Stimulated activated naive CD8-positive, alpha-beta T cell treated with anti-CD3 and anti-CD28 coated beads, Interleukin-15, amount 100 ng/mL, for 72 hours (primary cell): ENCODE results near the gene ALDH1L1.
"Not testable (repeated sequence)": the region's sequence is repeated elsewhere in the genome, so short reads cannot be mapped to it uniquely, and the experiment has no call there.

Experiments
- ATAC-seq: fragments of 150-1000 bp; cut with Tn5 transposase; 2 replicates; pipeline ENCODE4 v1.10.0; 2021; ENCODE audit warnings: mild to moderate bottlenecking, moderate library complexity
- DNase-seq, 2 donors: peaks; one replicate each; pipeline ENCODE4 v3.0.0; 2021 to 2022
- H3K27ac Mint-ChIP-seq, 2 donors: one replicate each; pipeline ENCODE4 v1.8.0; 2022; ENCODE audit warnings: mild to moderate bottlenecking in 2 of 2, mixed read lengths in 2 of 2, moderate library complexity in 2 of 2
- H3K27me3 Mint-ChIP-seq: one replicate; pipeline ENCODE4 v1.8.0; 2022; ENCODE audit warnings: mixed read lengths
- H3K4me1 Mint-ChIP-seq: one replicate; pipeline ENCODE4 v1.8.0; 2022; ENCODE audit warnings: mild to moderate bottlenecking, mixed read lengths
- H3K4me3 Mint-ChIP-seq, 2 donors: one replicate each; pipeline ENCODE4 v1.8.0; 2022; ENCODE audit warnings: mild to moderate bottlenecking in 2 of 2, mixed read lengths in 2 of 2, moderate library complexity in 1 of 2
- H3K9me3 Mint-ChIP-seq, 2 donors: one replicate each; pipeline ENCODE4 v1.8.0; 2022; ENCODE audit warnings: mixed read lengths in 2 of 2

Gene ALDH1L1

DNA sequence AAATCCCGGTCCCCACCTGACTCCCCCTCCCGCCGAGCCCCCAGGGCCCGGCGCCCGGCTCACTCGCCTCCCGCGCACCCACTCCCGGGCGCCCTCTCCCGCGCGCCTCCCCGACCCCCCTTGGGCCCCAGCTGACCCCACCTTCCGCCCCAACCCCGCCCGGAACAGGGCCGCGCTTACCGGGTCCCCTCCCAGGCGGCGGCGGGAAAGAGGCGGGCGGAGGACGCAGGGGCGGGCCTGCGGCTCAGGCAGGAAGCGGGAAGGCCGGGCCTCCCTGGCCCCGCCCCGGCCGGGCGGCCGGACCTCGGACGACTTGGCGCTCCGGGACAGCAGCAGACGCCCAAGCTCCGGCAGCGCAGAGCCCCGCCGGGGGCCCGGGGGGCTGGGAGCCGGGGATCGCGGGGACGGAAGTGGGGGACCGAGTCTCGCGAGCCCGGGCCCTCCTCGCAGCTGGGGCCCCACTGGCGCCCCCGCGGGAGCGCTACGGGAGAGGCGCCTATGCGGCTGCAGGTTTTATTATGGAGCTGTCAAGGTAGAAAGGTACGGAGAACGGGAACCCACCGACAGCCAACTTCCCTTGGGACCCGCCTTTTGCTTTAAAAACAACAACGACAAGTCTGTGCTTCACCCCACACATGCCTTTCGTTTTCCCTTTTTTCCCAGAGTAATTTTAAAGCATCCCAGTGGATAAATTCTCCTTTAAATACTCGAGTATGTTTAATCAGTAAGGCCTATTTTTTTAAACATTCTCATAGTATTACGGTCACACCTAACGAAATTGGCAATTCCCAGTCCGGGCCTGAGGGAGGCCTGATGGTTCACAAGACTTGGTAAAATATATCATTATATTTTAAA, 96.2 kb downstream of the ALDH1L1 start, which contains the start of gene SLC41A3:
Gene SLC41A3 (minus strand): TSS at position 212 of the 855 bp plus-strand sequence. CDS start 15,905 bp downstream, outside the sequence.
- H3K27ac Mint-ChIP-seq: peak within 1 kb of the TSS; percentile 94 to 97
- H3K27me3 Mint-ChIP-seq: no peaks in the 10 kb centered on the region
- H3K4me1 Mint-ChIP-seq: peaks cover 27% of the 10 kb centered on the region
- DNase-seq (peak; percentile 86 to 89), ATAC-seq (peak; percentile 89)
- no peaks in the 10 kb centered on the region for H3K9me3 Mint-ChIP-seq
- H3K4me3 Mint-ChIP-seq: peak within 1 kb of the TSS; percentile 87 to 99

DNA sequence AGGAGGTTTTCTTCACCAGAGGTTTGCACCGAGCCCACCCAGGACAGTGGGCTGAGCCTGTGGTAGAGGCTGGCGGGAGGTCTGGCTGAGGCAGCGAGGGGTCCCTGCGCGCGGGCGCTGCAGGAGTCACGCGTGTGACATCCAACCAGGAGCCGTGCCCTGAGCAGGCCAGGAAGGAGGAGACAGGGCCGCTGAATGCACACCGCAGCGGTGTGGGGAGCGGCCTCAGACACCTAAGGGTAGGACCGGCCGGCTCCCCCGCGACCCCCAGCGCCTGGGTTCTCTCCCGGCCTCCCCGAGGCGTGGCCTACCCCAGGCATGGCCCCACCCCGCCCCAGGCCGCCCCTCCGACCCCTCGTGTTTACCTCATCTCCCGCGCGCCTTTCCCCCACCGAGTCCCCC, 96.9 kb downstream of the ALDH1L1 start:
- Mint-ChIP-seq H3K27me3 (no peaks in the 10 kb centered on the region), H3K4me1 (peaks cover 27% of the 10 kb centered on the region), H3K27ac (peak overlapping the region; percentile 94 to 97), H3K9me3 (no peaks in the 10 kb centered on the region), H3K4me3 (peak overlapping the region; percentile 87 to 99)
- DNase-seq (peak; percentile 53 to 61), ATAC-seq (peak; percentile 73)

DNA sequence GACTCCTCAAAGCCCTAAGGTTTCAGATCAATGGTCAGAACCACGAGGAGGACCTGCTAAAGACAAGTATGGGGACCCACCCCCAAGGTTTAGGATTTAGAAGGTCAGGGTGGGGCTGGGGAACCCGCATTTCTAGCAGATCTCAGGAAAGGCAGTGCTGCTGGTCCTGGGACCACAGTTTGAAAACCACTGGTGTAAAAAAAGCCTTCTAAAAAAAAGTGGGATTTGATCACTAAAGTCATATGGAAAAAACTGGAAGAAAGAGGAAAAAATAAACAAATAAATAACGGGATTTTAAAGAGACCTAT, 97.3 kb downstream of the ALDH1L1 start:
- DNase-seq (no peak), ATAC-seq (no peak)
- no peaks in the 10 kb centered on the region for H3K9me3 Mint-ChIP-seq
- no peaks in the 10 kb centered on the region for H3K27me3 Mint-ChIP-seq
- H3K27ac Mint-ChIP-seq: peak overlapping the region; percentile 94 to 97
- peak overlapping the region; percentile 87 to 99 for H3K4me3 Mint-ChIP-seq
- peaks cover 27% of the 10 kb centered on the region for H3K4me1 Mint-ChIP-seq

DNA sequence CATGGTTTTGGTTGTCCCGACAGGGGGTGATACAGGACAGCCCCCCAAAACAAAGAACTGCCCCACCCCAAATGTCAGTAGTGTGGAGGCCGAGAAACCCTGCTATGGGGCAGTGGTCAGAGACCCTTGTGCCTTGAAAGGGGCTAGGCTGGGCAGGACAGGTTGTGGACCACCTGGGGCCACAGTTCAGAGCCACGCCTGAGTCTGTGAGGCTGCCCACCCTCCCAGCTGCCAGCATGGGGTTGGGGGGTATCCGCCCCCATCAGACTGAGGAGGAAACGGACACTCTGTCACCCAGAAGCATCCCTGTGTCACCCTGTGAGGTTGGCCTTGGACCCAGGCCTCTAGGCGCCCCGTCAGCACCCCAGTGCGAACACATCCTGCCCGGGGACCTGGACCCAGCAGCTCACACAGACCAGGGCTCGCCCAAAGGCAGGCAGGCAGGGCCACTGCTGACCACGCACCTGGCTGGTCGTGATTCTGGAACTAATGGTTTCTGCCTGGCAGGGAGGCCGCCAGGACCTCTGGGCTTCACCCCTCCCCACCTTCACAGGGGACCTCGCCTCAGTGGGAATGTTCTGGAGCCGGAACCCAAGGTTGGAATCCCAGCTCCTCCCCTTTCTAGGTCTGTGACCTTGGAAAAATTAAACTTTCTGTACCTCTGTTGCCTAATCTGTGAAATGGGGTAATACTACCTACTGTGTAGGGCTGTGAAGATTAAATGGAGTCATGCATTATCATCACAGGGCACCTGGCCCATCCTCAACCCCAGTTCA, 97.8 kb downstream of the ALDH1L1 start:
- Mint-ChIP-seq H3K4me1 (peaks cover 27% of the 10 kb centered on the region), H3K9me3 (no peaks in the 10 kb centered on the region), H3K4me3 (peak overlapping the region; percentile 87 to 99), H3K27me3 (no peaks in the 10 kb centered on the region), H3K27ac (peak overlapping the region; percentile 94 to 97)
- DNase-seq: no peak
- ATAC-seq: no peak

GRCh38 chr3:126081618-126082361, 98.6 kb downstream of the ALDH1L1 start:
- no peak overlapping the region for H3K27ac Mint-ChIP-seq
- H3K4me1 Mint-ChIP-seq: peaks cover 27% of the 10 kb centered on the region
- H3K27me3 Mint-ChIP-seq: no peaks in the 10 kb centered on the region
- peak overlapping the region in 1 of 2 donors; percentile 9 for H3K4me3 Mint-ChIP-seq
- ATAC-seq: no peak
- peak in 1 of 2 donors; percentile 10 for DNase-seq
- no peaks in the 10 kb centered on the region for H3K9me3 Mint-ChIP-seq

- Mint-ChIP-seq H3K4me1 (peaks cover 23% of the 10 kb centered on the region), H3K27me3 (no peaks in the 10 kb centered on the region), H3K4me3 (no peak overlapping the region), H3K27ac (no peak overlapping the region), H3K9me3 (no peaks in the 10 kb centered on the region)
- no peak for ATAC-seq
- DNase-seq: no peak
Measured at GRCh38 chr3:126080970-126081369, 99.4 kb downstream of the ALDH1L1 start.

- Mint-ChIP-seq H3K27ac (no peak overlapping the region), H3K4me3 (no peak overlapping the region)
Measured at GRCh38 chr3:126078866-126079265, 101.5 kb downstream of the ALDH1L1 start.

DNA sequence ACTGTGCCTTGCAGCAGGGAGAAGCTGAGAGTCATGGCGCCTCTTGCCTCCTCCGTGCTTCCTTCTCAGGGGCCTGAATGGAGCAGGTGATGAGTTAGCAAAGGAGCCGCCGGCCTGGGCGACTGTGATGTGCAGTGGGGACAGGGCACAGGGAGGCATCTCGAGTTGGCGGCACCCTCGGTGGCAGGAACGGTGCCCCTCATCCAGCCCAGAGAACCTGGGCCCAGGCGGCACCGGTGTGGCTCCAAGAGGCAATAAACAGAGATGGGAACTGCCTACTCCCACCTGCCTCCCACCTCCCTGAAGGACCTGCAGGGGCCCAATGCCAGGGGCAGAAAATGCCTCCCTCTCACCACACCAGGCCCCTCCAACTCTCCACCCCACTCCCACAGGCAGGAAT, 102.6 kb downstream of the ALDH1L1 start:
- ATAC-seq: no peak
- H3K27me3 Mint-ChIP-seq: no peaks in the 10 kb centered on the region
- no peak for DNase-seq
- H3K4me3 Mint-ChIP-seq: no peak overlapping the region
- H3K4me1 Mint-ChIP-seq: peaks cover 2% of the 10 kb centered on the region
- peaks cover 5 to 8% of the 10 kb centered on the region in 2 donors for H3K9me3 Mint-ChIP-seq
- H3K27ac Mint-ChIP-seq: peak overlapping the region in 1 of 2 donors; percentile 66

More at GRCh38 chr3:126078866-126079265, 101.5 kb downstream of the ALDH1L1 start:
- H3K27me3 Mint-ChIP-seq: no peaks in the 10 kb centered on the region
- ATAC-seq (no peak), DNase-seq (no peak)
- peaks cover 0 to 4% of the 10 kb centered on the region in 2 donors for H3K9me3 Mint-ChIP-seq
- peaks cover 9% of the 10 kb centered on the region for H3K4me1 Mint-ChIP-seq

DNA sequence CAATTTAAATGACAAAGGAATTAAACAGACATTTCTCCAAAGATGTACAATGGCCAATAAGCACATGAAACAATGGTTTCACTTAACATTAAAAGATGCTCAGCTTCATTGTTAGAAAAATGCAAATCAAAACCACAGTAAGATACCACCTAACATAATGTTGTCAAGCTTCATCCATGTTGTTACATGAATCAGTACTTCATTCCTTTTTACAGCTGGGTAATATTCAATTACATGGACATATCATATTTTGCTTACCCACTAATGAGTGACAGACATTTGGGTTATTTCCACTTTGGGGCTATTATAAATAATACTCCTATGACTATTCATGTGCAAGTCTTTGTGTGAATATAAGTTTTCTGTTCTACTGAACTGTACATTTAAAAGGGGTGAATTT, 104.2 kb downstream of the ALDH1L1 start:
- peaks cover under 1% of the 10 kb centered on the region for H3K4me1 Mint-ChIP-seq
- H3K27me3 Mint-ChIP-seq: no peaks in the 10 kb centered on the region
- no peak for ATAC-seq
- H3K27ac Mint-ChIP-seq: no peak overlapping the region
- peaks cover 8 to 9% of the 10 kb centered on the region in 2 donors for H3K9me3 Mint-ChIP-seq
- DNase-seq: no peak
- no peak overlapping the region for H3K4me3 Mint-ChIP-seq

- no peak for DNase-seq
- ATAC-seq: no peak
- no peaks in the 10 kb centered on the region for H3K27me3 Mint-ChIP-seq
- H3K27ac Mint-ChIP-seq: no peak overlapping the region
- no peak overlapping the region for H3K4me3 Mint-ChIP-seq
- H3K9me3 Mint-ChIP-seq: peaks cover 8 to 9% of the 10 kb centered on the region in 2 donors
- peaks cover 9% of the 10 kb centered on the region for H3K4me1 Mint-ChIP-seq
Measured at GRCh38 chr3:126070146-126070545, 110.2 kb downstream of the ALDH1L1 start.

GRCh38 chr3:126067959-126068358, 112.4 kb downstream of the ALDH1L1 start:
- DNase-seq (no peak), ATAC-seq (no peak)
- Mint-ChIP-seq H3K9me3 (peaks cover 4 to 5% of the 10 kb centered on the region in 2 donors), H3K27ac (no peak overlapping the region), H3K4me1 (peaks cover 30% of the 10 kb centered on the region), H3K4me3 (no peak overlapping the region), H3K27me3 (no peaks in the 10 kb centered on the region)

- peaks cover 30% of the 10 kb centered on the region for H3K4me1 Mint-ChIP-seq
- H3K9me3 Mint-ChIP-seq, H3K4me3 Mint-ChIP-seq, DNase-seq, H3K27me3 Mint-ChIP-seq, H3K27ac Mint-ChIP-seq, ATAC-seq: not testable (repeated sequence)
Measured at GRCh38 chr3:126066676-126067075, 113.7 kb downstream of the ALDH1L1 start.

- no peak overlapping the region for H3K27ac Mint-ChIP-seq
- no peak for DNase-seq
- no peak overlapping the region for H3K4me3 Mint-ChIP-seq
- no peak for ATAC-seq
- H3K9me3 Mint-ChIP-seq: no peaks in the 10 kb centered on the region
- H3K27me3 Mint-ChIP-seq: no peaks in the 10 kb centered on the region
- peaks cover 27% of the 10 kb centered on the region for H3K4me1 Mint-ChIP-seq
Measured at GRCh38 chr3:126065876-126066275, 114.5 kb downstream of the ALDH1L1 start.

- no peak overlapping the region for H3K4me3 Mint-ChIP-seq
- DNase-seq: no peak
- H3K4me1 Mint-ChIP-seq: peaks cover 20% of the 10 kb centered on the region
- H3K9me3 Mint-ChIP-seq: no peaks in the 10 kb centered on the region
- no peak for ATAC-seq
- H3K27ac Mint-ChIP-seq: peak overlapping the region; percentile 19 to 92
- no peaks in the 10 kb centered on the region for H3K27me3 Mint-ChIP-seq
Measured at GRCh38 chr3:126064627-126065258, 115.6 kb downstream of the ALDH1L1 start.
